ENCODE data around the gene AGK.

The AGK gene

DNA sequence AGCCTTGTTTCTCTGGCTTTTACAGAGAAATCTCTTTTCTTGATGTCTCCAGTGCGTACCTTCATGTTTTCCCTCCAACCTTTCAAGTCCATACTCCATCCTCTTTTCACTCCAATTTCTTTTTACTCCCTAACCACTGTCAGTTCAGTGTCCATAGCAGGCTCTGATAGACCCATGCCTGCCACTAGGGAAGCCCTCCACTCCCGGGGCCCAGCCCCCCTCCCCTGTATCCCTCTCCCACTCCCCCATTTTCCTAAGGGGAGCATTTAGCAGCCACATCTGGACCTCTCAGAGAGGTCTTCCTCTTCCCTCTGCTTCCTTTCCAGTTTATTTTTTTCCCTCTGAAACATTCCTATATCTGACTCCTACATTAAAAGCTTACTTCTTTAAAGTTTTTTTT is 117.6 kb downstream of the AGK start:
- H3K4me3 ChIP-seq (ENCODE audit: low read depth, low read length) = no peak overlapping the region
- in situ Hi-C loops (cut with HindIII; ENCODE audit: low sequenced_read_pairs) = no loop called here
- DNase-seq (ENCODE audit: low read depth) = no peak
- TF ChIP-seq, protein P1, sequence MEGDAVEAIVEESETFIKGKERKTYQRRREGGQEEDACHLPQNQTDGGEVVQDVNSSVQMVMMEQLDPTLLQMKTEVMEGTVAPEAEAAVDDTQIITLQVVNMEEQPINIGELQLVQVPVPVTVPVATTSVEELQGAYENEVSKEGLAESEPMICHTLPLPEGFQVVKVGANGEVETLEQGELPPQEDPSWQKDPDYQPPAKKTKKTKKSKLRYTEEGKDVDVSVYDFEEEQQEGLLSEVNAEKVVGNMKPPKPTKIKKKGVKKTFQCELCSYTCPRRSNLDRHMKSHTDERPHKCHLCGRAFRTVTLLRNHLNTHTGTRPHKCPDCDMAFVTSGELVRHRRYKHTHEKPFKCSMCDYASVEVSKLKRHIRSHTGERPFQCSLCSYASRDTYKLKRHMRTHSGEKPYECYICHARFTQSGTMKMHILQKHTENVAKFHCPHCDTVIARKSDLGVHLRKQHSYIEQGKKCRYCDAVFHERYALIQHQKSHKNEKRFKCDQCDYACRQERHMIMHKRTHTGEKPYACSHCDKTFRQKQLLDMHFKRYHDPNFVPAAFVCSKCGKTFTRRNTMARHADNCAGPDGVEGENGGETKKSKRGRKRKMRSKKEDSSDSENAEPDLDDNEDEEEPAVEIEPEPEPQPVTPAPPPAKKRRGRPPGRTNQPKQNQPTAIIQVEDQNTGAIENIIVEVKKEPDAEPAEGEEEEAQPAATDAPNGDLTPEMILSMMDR (IDR thresholded peaks at IDR 0.05; ENCODE audit: low read depth, low read length, missing control alignments) = no peak

DNA sequence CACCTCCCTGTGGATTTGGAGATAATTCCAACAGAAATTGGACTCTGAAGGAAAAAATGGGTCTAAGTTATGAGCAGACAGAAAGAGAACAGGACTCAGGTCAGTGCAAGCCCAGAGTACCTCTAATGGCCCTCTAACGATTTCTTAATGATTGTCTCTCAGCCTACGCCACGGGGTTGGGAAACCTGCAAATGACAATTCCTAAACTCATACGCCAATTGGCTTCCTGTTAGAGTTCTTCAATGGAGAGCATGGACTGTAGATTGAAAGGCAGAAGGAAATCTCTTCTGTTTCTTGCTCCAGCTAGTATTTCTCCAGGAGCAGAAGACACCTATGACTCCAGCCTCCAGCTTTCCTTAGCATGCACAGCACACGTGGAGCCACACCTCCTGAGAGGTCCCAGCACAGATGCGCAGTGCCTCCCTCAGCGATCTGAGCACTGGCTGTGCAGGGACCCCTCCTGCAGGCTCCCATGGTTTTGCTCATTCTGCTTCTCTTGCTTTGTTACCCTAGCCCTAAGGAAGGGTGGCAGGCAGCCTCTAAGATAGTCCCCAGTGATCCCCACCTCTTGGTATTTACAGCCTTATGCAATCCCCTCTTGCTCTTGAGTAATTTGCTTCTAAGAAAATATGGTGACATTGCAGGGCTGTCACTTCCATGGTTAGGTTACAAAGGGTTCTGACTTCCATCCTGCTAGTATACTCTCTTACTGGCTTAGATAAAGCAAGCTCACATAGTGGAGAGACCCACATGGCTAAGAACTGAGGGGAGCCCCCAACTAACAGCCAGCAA is 120.7 kb downstream of the AGK start:
- H3K4me3 ChIP-seq (ENCODE audit: low read depth, low read length) = no peak overlapping the region
- in situ Hi-C loops (cut with HindIII; ENCODE audit: low sequenced_read_pairs) = no loop called here
- DNase-seq (ENCODE audit: low read depth) = no peak
- TF ChIP-seq, protein P1 (IDR thresholded peaks at IDR 0.05; ENCODE audit: low read depth, low read length, missing control alignments) = no peak

DNA sequence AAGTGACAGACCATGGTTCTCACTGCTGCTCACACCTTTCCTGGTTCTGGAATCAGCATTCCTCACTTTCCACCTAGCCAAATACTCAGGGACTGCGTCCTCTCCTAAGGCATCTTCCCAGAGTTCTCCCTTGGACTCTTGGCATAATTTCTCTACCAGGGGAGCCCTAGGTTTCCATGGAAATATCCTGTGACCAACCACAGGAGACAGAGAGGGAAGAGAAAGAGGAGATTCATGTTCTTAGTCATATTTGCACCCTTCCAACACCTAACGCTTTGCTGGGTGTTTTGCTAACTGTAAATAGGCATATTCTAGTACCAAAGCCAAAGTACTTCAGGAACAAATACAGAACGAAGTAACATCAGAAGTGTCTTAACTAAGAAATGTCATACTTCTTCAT is 122.1 kb downstream of the AGK start:
- H3K4me3 ChIP-seq (ENCODE audit: low read depth, low read length) = no peak overlapping the region
- TF ChIP-seq, protein P1 (IDR thresholded peaks at IDR 0.05; ENCODE audit: low read depth, low read length, missing control alignments) = no peak
- DNase-seq (ENCODE audit: low read depth) = no peak
- in situ Hi-C loops (cut with HindIII; ENCODE audit: low sequenced_read_pairs) = no loop called here

DNA sequence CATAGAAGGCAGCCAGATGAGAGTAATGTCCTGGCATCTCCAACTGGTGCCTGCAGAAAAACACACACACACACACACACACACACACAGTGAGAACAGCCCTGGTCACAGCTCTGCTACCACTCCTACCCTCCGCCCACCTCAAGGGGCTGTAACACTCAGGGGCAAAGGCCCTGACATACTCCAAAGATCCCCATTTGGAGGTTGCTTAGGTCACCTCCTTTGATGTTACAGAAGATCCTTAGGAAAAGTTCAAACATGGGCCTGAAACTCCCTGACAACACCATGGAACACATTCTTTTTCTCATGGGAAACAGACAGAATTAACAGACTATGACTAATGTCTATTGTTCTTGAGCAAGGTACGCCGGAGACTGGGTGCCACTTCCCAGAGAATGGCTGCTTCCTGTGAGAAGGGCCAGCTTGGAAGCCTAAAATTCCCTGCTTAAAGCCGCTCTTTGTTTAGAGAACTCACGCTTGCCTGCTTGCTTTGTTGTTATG is 123.0 kb downstream of the AGK start:
- TF ChIP-seq, protein P1 (IDR thresholded peaks at IDR 0.05; ENCODE audit: low read depth, low read length, missing control alignments) = no peak
- DNase-seq (ENCODE audit: low read depth) = peak; percentile 45
- no peak overlapping the region for H3K4me3 ChIP-seq (ENCODE audit: low read depth, low read length)
- in situ Hi-C loops (cut with HindIII; ENCODE audit: low sequenced_read_pairs) = no loop called here

DNA sequence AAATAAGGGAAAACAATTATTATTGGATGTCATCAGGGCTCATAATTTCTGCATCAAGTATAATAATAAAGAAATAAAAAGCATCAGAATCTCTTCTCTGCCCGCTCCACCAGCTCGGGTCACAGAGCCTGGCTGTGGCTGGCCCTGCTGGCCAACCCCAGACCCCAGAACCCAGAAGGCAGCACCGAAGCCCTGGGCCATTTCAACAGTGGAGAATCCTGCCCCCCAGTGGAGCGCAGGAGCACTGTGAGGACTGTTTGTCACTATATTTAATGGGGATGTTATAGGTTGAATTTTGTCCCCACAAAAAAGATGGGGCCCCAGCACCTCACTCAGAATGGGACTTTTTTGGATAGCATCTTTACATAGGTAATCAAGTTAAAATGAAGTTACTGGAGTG is 123.5 kb downstream of the AGK start:
- DNase-seq (ENCODE audit: low read depth) = no peak
- in situ Hi-C loops (cut with HindIII; ENCODE audit: low sequenced_read_pairs) = no loop called here
- TF ChIP-seq, protein P1 (IDR thresholded peaks at IDR 0.05; ENCODE audit: low read depth, low read length, missing control alignments) = peak; percentile 48
- H3K4me3 ChIP-seq (ENCODE audit: low read depth, low read length) = no peak overlapping the region

DNA sequence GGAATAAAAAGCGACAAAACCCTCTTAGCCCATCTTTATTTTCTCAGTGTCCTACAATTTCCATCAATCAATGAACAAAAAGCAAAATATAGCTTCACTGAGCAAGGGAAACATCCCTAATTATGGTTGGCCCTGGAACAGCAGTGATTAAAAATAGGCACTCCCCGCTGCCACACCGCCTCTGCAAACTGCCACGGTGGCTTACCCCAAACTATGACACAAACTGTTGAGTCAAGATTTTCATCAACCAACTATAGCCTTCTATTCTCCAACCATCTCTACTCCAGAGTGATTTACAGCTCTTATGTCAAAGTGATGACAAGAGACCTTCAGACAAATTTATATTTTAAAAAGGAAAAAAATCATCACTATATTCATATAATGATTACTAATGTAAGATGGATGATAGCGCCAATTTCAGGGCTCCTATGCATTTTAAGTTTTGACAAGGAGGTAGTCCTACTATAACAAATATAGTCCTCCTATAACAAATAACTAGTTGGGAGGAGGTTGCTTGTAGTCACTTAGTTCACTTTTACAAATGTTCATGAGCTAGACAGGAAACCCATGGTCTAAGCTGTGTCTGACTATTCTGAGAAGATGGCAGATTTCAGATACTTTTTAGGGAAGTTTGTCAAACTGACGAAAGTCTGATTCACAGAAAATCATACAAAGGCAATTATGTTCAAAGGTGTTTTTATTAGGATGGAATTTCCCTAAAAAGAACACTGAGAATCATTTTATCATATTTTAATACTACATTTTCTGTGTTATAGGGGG is 124.4 kb downstream of the AGK start:
- H3K4me3 ChIP-seq (ENCODE audit: low read depth, low read length) = no peak overlapping the region
- in situ Hi-C loops (cut with HindIII; ENCODE audit: low sequenced_read_pairs) = no loop called here
- TF ChIP-seq, protein P1 (IDR thresholded peaks at IDR 0.05; ENCODE audit: low read depth, low read length, missing control alignments) = no peak
- no peak for DNase-seq (ENCODE audit: low read depth)

Data from astrocyte of the cerebellum (primary cell).